Lower lobe of right lung (tissue), 2 donors: ENCODE data around the gene GJB4. TPM values are rescaled to one million over a fixed set of nuclear protein-coding genes. Genes with fewer than 3 reads are reported as not detected.

Source experiments
- ATAC-seq, 2 donors: fragments of 200-7000 bp; cut with Tn5 transposase; one replicate each; pipeline ENCODE4 v1.9.1; 2020 to 2022; ENCODE audit warnings: mild to moderate bottlenecking in 2 of 2, moderate library complexity in 2 of 2
- DNase-seq: peaks from one replicate; pipeline ENCODE4 v3.0.0-alpha.2; 2020
- H3K27ac ChIP-seq: fragments of 200-600 bp; one replicate; pipeline ENCODE4 v1.8.0; 2022
- H3K27me3 ChIP-seq: fragments of 200-600 bp; one replicate; pipeline ENCODE4 v1.8.0; 2022; ENCODE audit warnings: low read depth
- H3K36me3 ChIP-seq: fragments of 200-600 bp; one replicate; pipeline ENCODE4 v1.8.0; 2022; ENCODE audit warnings: mild to moderate bottlenecking
- H3K4me1 ChIP-seq: fragments of 200-600 bp; one replicate; pipeline ENCODE4 v1.8.0; 2022
- H3K4me3 ChIP-seq: fragments of 200-600 bp; one replicate; pipeline ENCODE4 v1.8.0; 2022; ENCODE audit warnings: mild to moderate bottlenecking
- H3K9me3 ChIP-seq: fragments of 200-600 bp; one replicate; pipeline ENCODE4 v1.8.0; 2022
- CTCF ChIP-seq: fragments of 200-600 bp; IDR thresholded peaks from one replicate; pipeline ENCODE4 v1.8.0; 2022; ENCODE audit warnings: antibody characterized with exemption, mild to moderate bottlenecking
- intact Hi-C: fragments of 100-400 bp; cut with DNase I; formaldehyde crosslinking; loops from one replicate; pipeline ENCODE4 v1.11.0; 2022
- total RNA-seq: library from RNA; stranded (reverse); fragmentation: NEBNext Ultra II Directional; extraction: Animal tissue kit (Norgen Biotek cat#: 25700); gene quantifications from one replicate; pipeline ENCODE4 v1.2.1, GENCODE V29; 2021
- donor health status: DM: no; HTN: yes; CAD: no; lungs with severe emphysema.

GJB4 gene
- total RNA-seq, 1 donor from 2014 or later = 0.12 TPM

GRCh38 chr1:34787461-34788420 lies 28.2 kb downstream of the GJB4 start:
- intact Hi-C loops = no loop called here
- Histone ChIP-seq H3K9me3 (no peaks in the 10 kb centered on the region), H3K4me3 (no peak overlapping the region), H3K4me1 (peaks cover 7% of the 10 kb centered on the region), H3K27ac (no peak overlapping the region), H3K36me3 (no peaks in the 10 kb centered on the region), H3K27me3 (peaks cover 15% of the 10 kb centered on the region)
- ATAC-seq (no peak), DNase-seq (no peak)
- no peak for TF ChIP-seq CTCF

- DNase-seq (no peak), ATAC-seq (no peak)
- Histone ChIP-seq H3K9me3 (no peaks in the 10 kb centered on the region), H3K4me1 (peaks cover 7% of the 10 kb centered on the region), H3K4me3 (no peak overlapping the region), H3K27me3 (peaks cover 17% of the 10 kb centered on the region), H3K27ac (peak overlapping the region; percentile 4), H3K36me3 (no peaks in the 10 kb centered on the region)
- TF ChIP-seq CTCF = no peak
- intact Hi-C loops = no loop called here
These were observed 31.4 kb downstream of the GJB4 start for GRCh38 chr1:34790985-34791384.

GRCh38 chr1:34792424-34792823 lies 32.9 kb downstream of the GJB4 start:
- intact Hi-C loops = no loop called here
- no peak for TF ChIP-seq CTCF
- Histone ChIP-seq H3K27ac (no peak overlapping the region), H3K4me3 (peak overlapping the region; percentile 56), H3K36me3 (no peaks in the 10 kb centered on the region), H3K27me3 (peaks cover 17% of the 10 kb centered on the region), H3K9me3 (no peaks in the 10 kb centered on the region), H3K4me1 (peaks cover 7% of the 10 kb centered on the region)
- ATAC-seq = no peak
- DNase-seq = no peak

GRCh38 chr1:34792868-34793727 lies 33.6 kb downstream of the GJB4 start, which contains the start of gene GJA4:
Gene GJA4, plus strand, starts transcription at chr1:34792999. Its CDS starts 1,215 bp downstream, at chr1:34794214.
- Histone ChIP-seq H3K4me3 (peak within 1 kb of the TSS; percentile 56), H3K27me3 (peaks cover 17% of the 10 kb centered on the region), H3K36me3 (no peaks in the 10 kb centered on the region), H3K9me3 (no peaks in the 10 kb centered on the region), H3K27ac (peak within 1 kb of the TSS; percentile 73), H3K4me1 (peaks cover 7% of the 10 kb centered on the region)
- DNase-seq = no peak
- peak in 1 of 2 donors; percentile 23 for ATAC-seq
- intact Hi-C loops = no loop called here
- TF ChIP-seq CTCF = no peak

GRCh38 chr1:34794001-34794789 lies 34.7 kb downstream of the GJB4 start:
- peaks cover 7% of the 10 kb centered on the region for H3K4me1 ChIP-seq
- H3K27ac ChIP-seq = peak overlapping the region; percentile 73
- DNase-seq = no peak
- no peaks in the 10 kb centered on the region for H3K36me3 ChIP-seq
- intact Hi-C loops = no loop called here
- peaks cover 17% of the 10 kb centered on the region for H3K27me3 ChIP-seq
- no peak for ATAC-seq
- H3K9me3 ChIP-seq = no peaks in the 10 kb centered on the region
- no peak for TF ChIP-seq CTCF
- peak overlapping the region; percentile 56 for H3K4me3 ChIP-seq
